Prostate gland (tissue), 1 donor: ENCODE data around the gene ARHGEF11.

Source experiments
- POLR2A ChIP-seq: fragments of 450-650 bp; IDR thresholded peaks from one replicate; pipeline ENCODE4 v1.6.1; 2016; ENCODE audit warnings: antibody characterized with exemption, mild to moderate bottlenecking
- POLR2AphosphoS5 ChIP-seq: sonication (generic); formaldehyde crosslinking; IDR thresholded peaks from one replicate; pipeline ENCODE4 v1.6.1; 2017; ENCODE audit warnings: antibody characterized with exemption

DNA sequence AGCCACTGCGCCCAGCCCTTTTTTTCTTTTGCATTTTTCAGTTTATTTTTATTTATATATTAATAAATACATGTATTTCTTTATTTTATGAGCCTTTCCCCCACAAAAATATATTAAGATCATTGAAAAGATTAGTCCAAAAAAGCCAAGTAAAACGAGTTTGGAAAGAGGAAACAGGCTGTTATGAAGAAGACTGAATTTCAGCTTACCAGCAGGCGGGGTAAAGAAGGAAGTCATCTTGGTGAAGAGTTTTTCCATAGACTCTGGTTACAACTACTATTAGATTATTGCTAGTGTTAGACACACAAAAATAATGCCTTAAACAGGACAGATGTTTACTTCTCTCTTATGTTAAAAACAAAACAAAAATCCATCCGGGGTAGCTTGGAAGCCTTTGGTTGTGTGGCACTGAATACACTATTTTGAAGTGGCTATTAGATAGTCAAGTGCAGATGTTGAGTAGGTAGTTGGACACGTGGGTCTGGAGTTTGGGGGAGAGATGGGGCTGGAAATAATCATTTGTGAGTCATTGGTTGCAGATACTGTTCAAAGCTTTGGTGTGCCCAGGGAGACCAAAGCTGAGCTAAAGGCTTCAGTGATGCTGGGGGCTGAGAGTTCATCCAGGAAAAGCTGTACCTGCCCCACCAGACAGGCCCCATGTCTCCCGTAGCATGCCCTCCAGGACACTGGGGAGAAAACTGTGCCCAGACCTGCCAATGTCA lies 133.8 kb downstream of the ARHGEF11 start:
- TF ChIP-seq POLR2AphosphoS5 (no peak), POLR2A (no peak)
